GM18868 (cell line): ENCODE data around the gene GBP2.
A peak's percentile ranks its signal among the peaks of the same experiment; 100 is the strongest.
"Not testable (repeated sequence)": the region's sequence is repeated elsewhere in the genome, so short reads cannot be mapped to it uniquely, and the experiment has no call there.

ENCODE experiments used
- ATAC-seq: cut with Tn5 transposase; IDR thresholded peaks from one replicate; pipeline ENCODE4 v1.9.1; 2021; ENCODE audit warnings: mild to moderate bottlenecking, moderate library complexity; ENCODE audit not compliant: unreplicated experiment

Gene GBP2

GRCh38 chr1:89125913-89126580 is at the start of gene GBP2:
Gene GBP2 (minus strand): TSS chr1:89126114. CDS start chr1:89121966, 4,148 bp downstream.
- peak; percentile 86 for ATAC-seq

GRCh38 chr1:89174491-89174890 is 48.6 kb upstream of the GBP2 start:
- no peak for ATAC-seq

- ATAC-seq = no peak
These were observed 46.7 kb upstream of the GBP2 start for GRCh38 chr1:89172468-89173143.

- ATAC-seq = no peak
These were observed 45.1 kb upstream of the GBP2 start for GRCh38 chr1:89171067-89171438.

- ATAC-seq = no peak
These were observed 44.5 kb upstream of the GBP2 start for GRCh38 chr1:89170170-89171066.

- no peak for ATAC-seq
These were observed 43.3 kb upstream of the GBP2 start for GRCh38 chr1:89169166-89169565.

- ATAC-seq = no peak
These were observed 41.8 kb upstream of the GBP2 start for GRCh38 chr1:89167590-89168230.

- ATAC-seq = peak; percentile 86
These were observed 40.8 kb upstream of the GBP2 start for GRCh38 chr1:89166705-89167104.

GRCh38 chr1:89165811-89166210 is 39.9 kb upstream of the GBP2 start:
- ATAC-seq = no peak

GRCh38 chr1:89151047-89151446 is 25.1 kb upstream of the GBP2 start:
- no peak for ATAC-seq

GRCh38 chr1:89149976-89150375 is 24.1 kb upstream of the GBP2 start:
- ATAC-seq = no peak

GRCh38 chr1:89149229-89149628 is 23.3 kb upstream of the GBP2 start:
- ATAC-seq = no peak

- ATAC-seq = no peak
These were observed 22.1 kb upstream of the GBP2 start for GRCh38 chr1:89147678-89148658.

GRCh38 chr1:89146721-89147120 is 20.8 kb upstream of the GBP2 start:
- ATAC-seq = no peak

GRCh38 chr1:89143484-89143883 is 17.6 kb upstream of the GBP2 start:
- no peak for ATAC-seq

GRCh38 chr1:89142160-89142559 is 16.2 kb upstream of the GBP2 start:
- no peak for ATAC-seq

GRCh38 chr1:89133747-89134146 is 7.8 kb upstream of the GBP2 start:
- no peak for ATAC-seq

- ATAC-seq = no peak
These were observed 4.8 kb upstream of the GBP2 start for GRCh38 chr1:89130716-89131115.

GRCh38 chr1:89129911-89130310 is 4.0 kb upstream of the GBP2 start:
- no peak for ATAC-seq

- not testable (repeated sequence) for ATAC-seq
These were observed 2.1 kb upstream of the GBP2 start for GRCh38 chr1:89128003-89128458.
